Activated CD8-positive, alpha-beta memory T cell treated with anti-CD3 and anti-CD28 coated beads for 1 hour (primary cell): ENCODE data around the gene CDH18.

Experiments used
- DNase-seq, 2 donors: peaks; one replicate each; pipeline ENCODE4 v3.0.0-alpha.2; 2020; ENCODE audit warnings: low read depth in 1 of 2; ENCODE audit errors: extremely low read depth in 1 of 2

CDH18 gene

GRCh38 chr5:19497229-19497815 lies 490.7 kb downstream of the CDH18 start:
- no peak for DNase-seq

GRCh38 chr5:19496056-19496455 lies 491.9 kb downstream of the CDH18 start:
- no peak for DNase-seq

- no peak for DNase-seq
Measured at GRCh38 chr5:19492861-19493260, 495.1 kb downstream of the CDH18 start.

GRCh38 chr5:19488786-19489185 lies 499.2 kb downstream of the CDH18 start:
- DNase-seq, result no peak

GRCh38 chr5:19487480-19487879 lies 500.5 kb downstream of the CDH18 start:
- DNase-seq, result no peak

GRCh38 chr5:19479562-19479961 lies 508.4 kb downstream of the CDH18 start:
- no peak for DNase-seq

GRCh38 chr5:19462019-19462418 lies 526.0 kb downstream of the CDH18 start:
- no peak for DNase-seq

- no peak for DNase-seq
Measured at GRCh38 chr5:19424506-19424905, 563.5 kb downstream of the CDH18 start.
